GM19397 (cell line): Measurements from ENCODE around the gene SLC46A2.

ENCODE experiments used
- ATAC-seq: cut with Tn5 transposase; IDR thresholded peaks from one replicate; pipeline ENCODE4 v1.9.1; 2021; ENCODE audit warnings: mild to moderate bottlenecking, moderate library complexity; ENCODE audit not compliant: unreplicated experiment

The SLC46A2 gene

GRCh38 chr9:112890106-112891081 lies at the start of gene SLC46A2:
Gene SLC46A2, minus strand, starts transcription at chr9:112890876. Its CDS starts 195 bp downstream, at chr9:112890681.
- ATAC-seq, result no peak

- ATAC-seq, result no peak
Measured at GRCh38 chr9:112939418-112939817, 48.7 kb upstream of the SLC46A2 start.

- ATAC-seq, result no peak
Measured at GRCh38 chr9:112933696-112934095, 43.0 kb upstream of the SLC46A2 start.

GRCh38 chr9:112925058-112925641 lies 34.5 kb upstream of the SLC46A2 start:
- ATAC-seq, result no peak

GRCh38 chr9:112921549-112921948 lies 30.9 kb upstream of the SLC46A2 start:
- ATAC-seq, result no peak

GRCh38 chr9:112917987-112918362 lies 27.3 kb upstream of the SLC46A2 start:
- ATAC-seq, result no peak

GRCh38 chr9:112917047-112917986 lies 26.6 kb upstream of the SLC46A2 start:
- no peak for ATAC-seq

- ATAC-seq, result no peak
Measured at GRCh38 chr9:112914524-112914923, 23.8 kb upstream of the SLC46A2 start.

GRCh38 chr9:112913326-112913725 lies 22.6 kb upstream of the SLC46A2 start:
- no peak for ATAC-seq

- ATAC-seq, result no peak
Measured at GRCh38 chr9:112912636-112913035, 22.0 kb upstream of the SLC46A2 start.

- ATAC-seq, result no peak
Measured at GRCh38 chr9:112911736-112912135, 21.1 kb upstream of the SLC46A2 start.

GRCh38 chr9:112905084-112905483 lies 14.4 kb upstream of the SLC46A2 start:
- ATAC-seq, result no peak

GRCh38 chr9:112900901-112901300 lies 10.2 kb upstream of the SLC46A2 start:
- no peak for ATAC-seq

GRCh38 chr9:112900488-112900887 lies 9.8 kb upstream of the SLC46A2 start:
- ATAC-seq, result no peak

- no peak for ATAC-seq
Measured at GRCh38 chr9:112898872-112899311, 8.2 kb upstream of the SLC46A2 start.

GRCh38 chr9:112896131-112896530 lies 5.5 kb upstream of the SLC46A2 start:
- no peak for ATAC-seq

GRCh38 chr9:112894699-112895098 lies 4.0 kb upstream of the SLC46A2 start:
- ATAC-seq, result no peak

- no peak for ATAC-seq
Measured at GRCh38 chr9:112894041-112894440, 3.4 kb upstream of the SLC46A2 start.

- no peak for ATAC-seq
Measured at GRCh38 chr9:112892981-112893380, 2.3 kb upstream of the SLC46A2 start.

- no peak for ATAC-seq
Measured at GRCh38 chr9:112891521-112891920, 845 bp upstream of the SLC46A2 start.

- ATAC-seq, result no peak
Measured at GRCh38 chr9:112887381-112887780, 3.3 kb downstream of the SLC46A2 start.
